ENCODE results near the gene SDC4. TPM values are rescaled to one million over a fixed set of nuclear protein-coding genes. Genes with fewer than 3 reads are reported as not detected.
A peak's percentile ranks its signal among the peaks of the same experiment; 100 is the strongest.

The SDC4 gene
- total RNA-seq, 1 experiment from 2014 or later = 100 TPM

GRCh38 chr20:45339084-45339483, 9.1 kb downstream of the SDC4 start:
- peak overlapping the region; percentile 84 for H3K27ac ChIP-seq (ENCODE audit: low read depth, low read length)
- no TSS peak for BruUV-seq (replicated peaks)
- H4K20me1 ChIP-seq (ENCODE audit: insufficient read depth) = 0 out of 2 replicates have a peak, but pooled peaks cover 3% of the 10 kb centered on the region
- intact Hi-C loops (cut with micrococcal nuclease) = no loop called here
- H3K4me1 ChIP-seq (ENCODE audit: control insufficient read depth in 1 of 2, insufficient read depth in 2 of 2, low read length in 2 of 2) = peaks cover 77 to 88% of the 10 kb centered on the region in 2 experiments
- H3K4me3 ChIP-seq (replicated peaks in 1 of 2; ENCODE audit: low read depth in 1 of 2, low read length in 2 of 2) = peak overlapping the region in 1 of 2 experiments; percentile 14; a peak in 2 of 4 replicates
- no peak for ATAC-seq
- H3K9ac ChIP-seq (ENCODE audit: low read length) = peak overlapping the region; percentile 80
- H3K27me3 ChIP-seq (ENCODE audit: insufficient read depth, low read length) = no peaks in the 10 kb centered on the region
- peaks cover 6 to 26% of the 10 kb centered on the region in 2 experiments; a peak in 2 of 4 replicates for H3K36me3 ChIP-seq (ENCODE audit: control insufficient read depth in 1 of 2, insufficient read depth in 2 of 2, low read length in 2 of 2)
- peak overlapping the region; percentile 91 for H3K4me2 ChIP-seq (ENCODE audit: low read length)
- peaks cover 96% of the 10 kb centered on the region for H3K79me2 ChIP-seq (ENCODE audit: insufficient read depth, low read length)
- no peak overlapping the region for H2AFZ ChIP-seq (ENCODE audit: low read depth, low read length, poor library complexity, severe bottlenecking)
- DNase-seq (ENCODE audit: low read depth, low spot score) = no peak
- no peaks in the 10 kb centered on the region for H3K9me3 ChIP-seq (ENCODE audit: control insufficient read depth in 1 of 2, insufficient read depth in 1 of 2, low read depth in 1 of 2, low read length in 2 of 2)
- no peak for TF ChIP-seq ZBTB33 (IDR thresholded peaks at IDR 0.05; ENCODE audit: extremely low read depth, insufficient replicate concordance, low read length)
- no peak for TF ChIP-seq POLR2AphosphoS5 (IDR thresholded peaks at IDR 0.05; ENCODE audit: low read depth, low read length)
- no peak for TF ChIP-seq CBX3 (IDR thresholded peaks at IDR 0.05; ENCODE audit: low read depth)
- TF ChIP-seq EGR1 (IDR thresholded peaks at IDR 0.05; ENCODE audit: low read depth) = no peak
- H3K9me2 ChIP-seq (ENCODE audit: insufficient read depth) = no peaks in the 10 kb centered on the region
- ChIA-PET POLR2A (no interaction called here), RAD21 (ENCODE audit: low non-redundant PET in 1 of 2, low total read pairs in 2 of 2, uncharacterized antibody in 2 of 2, unreplicated experiment in 2 of 2) (no interaction called here), CTCF (interaction anchor here (1.5 kb wide), 2 partner anchors 27 to 98 kb away, joined by 3 to 4 read pairs; no protein-coding TSS in a partner anchor)

All from HCT116 (cell line).